WTC11 (cell line): ENCODE results near the gene STARD8. TPM values are rescaled to one million over a fixed set of nuclear protein-coding genes. Genes with fewer than 3 reads are reported as not detected.
A peak's percentile ranks its signal among the peaks of the same experiment; 100 is the strongest.

Source experiments
- ATAC-seq: fragments of 200-7000 bp; cut with Tn5 transposase; 2 replicates; pipeline ENCODE4 v1.10.0; 2021; ENCODE audit warnings: mild to moderate bottlenecking, moderate library complexity
- CTCF ChIA-PET: fragments of 300-600 bp; sonication (Branson Sonifier 250); formaldehyde crosslinking; loops from one replicate; lab custom pipeline; 2021; ENCODE audit warnings: antibody characterized with exemption; lab: Charles Lee
- POLR2A ChIA-PET: fragments of 350-600 bp; sonication (Branson Sonifier 250); formaldehyde crosslinking; loops from one replicate; lab custom pipeline; 2021; ENCODE audit warnings: antibody characterized with exemption; lab: Charles Lee
- DNase-seq: peaks from one replicate; pipeline ENCODE4 v3.0.0; 2021; ENCODE audit warnings: low spot score
- H3K27ac Mint-ChIP-seq: 2 replicates; pipeline ENCODE4 v1.8.0; 2021; ENCODE audit warnings: mixed read lengths
- H3K27me3 Mint-ChIP-seq: 2 replicates; pipeline ENCODE4 v1.8.0; 2021; ENCODE audit warnings: low read depth, mild to moderate bottlenecking, moderate library complexity, mixed read lengths
- H3K36me3 Mint-ChIP-seq: 2 replicates; pipeline ENCODE4 v1.8.0; 2021; ENCODE audit warnings: mixed read lengths
- H3K4me1 Mint-ChIP-seq: 2 replicates; pipeline ENCODE4 v1.8.0; 2022; ENCODE audit warnings: mixed read lengths
- H3K4me3 Mint-ChIP-seq: 2 replicates; pipeline ENCODE4 v1.8.0; 2021; ENCODE audit warnings: mild to moderate bottlenecking, moderate library complexity, mixed read lengths
- H3K9me3 Mint-ChIP-seq: 2 replicates; pipeline ENCODE4 v1.8.0; 2021; ENCODE audit warnings: mixed read lengths
- EMX1 ChIP-seq: fragments of 250-450 bp; sonication (Bioruptor Pico); IDR thresholded peaks from 2 replicates; pipeline ENCODE4 v1.8.0; 2021; ENCODE audit warnings: mild to moderate bottlenecking
- ESRRA ChIP-seq: sonication (generic); formaldehyde crosslinking; IDR thresholded peaks from 2 replicates; pipeline ENCODE4 v1.8.1; 2022; ENCODE audit warnings: mild to moderate bottlenecking, missing genetic modification reagents, borderline replicate concordance
- FOXJ3 ChIP-seq: sonication (generic); formaldehyde crosslinking; IDR thresholded peaks from 2 replicates; pipeline ENCODE4 v1.9.0; 2021; ENCODE audit warnings: missing genetic modification reagents, mild to moderate bottlenecking, borderline replicate concordance
- HMGA2 ChIP-seq: fragments of 250-450 bp; sonication (Bioruptor Pico); IDR thresholded peaks from 2 replicates; pipeline ENCODE4 v1.4.0; 2021; ENCODE audit warnings: mild to moderate bottlenecking, moderate library complexity
- MYBL2 ChIP-seq: sonication (generic); formaldehyde crosslinking; IDR thresholded peaks from 2 replicates; pipeline ENCODE4 v1.8.1; 2023; ENCODE audit warnings: mild to moderate bottlenecking, moderate library complexity, missing genetic modification reagents
- NFE2L1 ChIP-seq: sonication (generic); formaldehyde crosslinking; IDR thresholded peaks from 2 replicates; pipeline ENCODE4 v1.8.1; 2023; ENCODE audit warnings: missing genetic modification reagents
- SOX15 ChIP-seq: fragments of 250-450 bp; sonication (Bioruptor Pico); IDR thresholded peaks from 2 replicates; pipeline ENCODE4 v1.9.0; 2021; ENCODE audit warnings: mild to moderate bottlenecking
- TEAD4 ChIP-seq: sonication (generic); formaldehyde crosslinking; IDR thresholded peaks from 2 replicates; pipeline ENCODE4 v1.8.0; 2022; ENCODE audit warnings: mild to moderate bottlenecking, missing genetic modification reagents
- ZNF232 ChIP-seq: sonication (generic); formaldehyde crosslinking; IDR thresholded peaks from 2 replicates; pipeline ENCODE4 v1.8.0; 2022; ENCODE audit warnings: mild to moderate bottlenecking, missing genetic modification reagents
- ZNF263 ChIP-seq: sonication (generic); formaldehyde crosslinking; IDR thresholded peaks from 2 replicates; pipeline ENCODE4 v1.8.1; 2022; ENCODE audit warnings: low read depth, mild to moderate bottlenecking, moderate library complexity, missing genetic modification reagents
- total RNA-seq: library from RNA; stranded (reverse); gene quantifications from 3 replicates; pipeline ENCODE4 v1.2.3, GENCODE V29; 2021
- TF ChIP-seq, protein P1 (sequence below): sonication (generic); formaldehyde crosslinking; IDR thresholded peaks from 2 replicates; pipeline ENCODE4 v1.8.0; 2023; ENCODE audit warnings: missing genetic modification reagents, mild to moderate bottlenecking, borderline replicate concordance
- TF ChIP-seq, protein P2 (sequence below): sonication (generic); formaldehyde crosslinking; IDR thresholded peaks from 2 replicates; pipeline ENCODE4 v1.8.0; 2022; ENCODE audit warnings: mild to moderate bottlenecking, missing genetic modification reagents
- TF ChIP-seq, protein P3 (sequence below): sonication (generic); formaldehyde crosslinking; IDR thresholded peaks from 2 replicates; pipeline ENCODE4 v1.8.0; 2022; ENCODE audit warnings: missing genetic modification reagents
- TF ChIP-seq, protein P4 (sequence below): sonication (generic); formaldehyde crosslinking; IDR thresholded peaks from 2 replicates; pipeline ENCODE4 v1.8.0; 2023; ENCODE audit warnings: mild to moderate bottlenecking, missing genetic modification reagents
- TF ChIP-seq, protein P5 (sequence below): sonication (generic); formaldehyde crosslinking; IDR thresholded peaks from 2 replicates; pipeline ENCODE4 v1.8.0; 2022; ENCODE audit warnings: mild to moderate bottlenecking, missing genetic modification reagents

The STARD8 gene
- total RNA-seq, 1 experiment from 2014 or later = 8.5 TPM

DNA sequence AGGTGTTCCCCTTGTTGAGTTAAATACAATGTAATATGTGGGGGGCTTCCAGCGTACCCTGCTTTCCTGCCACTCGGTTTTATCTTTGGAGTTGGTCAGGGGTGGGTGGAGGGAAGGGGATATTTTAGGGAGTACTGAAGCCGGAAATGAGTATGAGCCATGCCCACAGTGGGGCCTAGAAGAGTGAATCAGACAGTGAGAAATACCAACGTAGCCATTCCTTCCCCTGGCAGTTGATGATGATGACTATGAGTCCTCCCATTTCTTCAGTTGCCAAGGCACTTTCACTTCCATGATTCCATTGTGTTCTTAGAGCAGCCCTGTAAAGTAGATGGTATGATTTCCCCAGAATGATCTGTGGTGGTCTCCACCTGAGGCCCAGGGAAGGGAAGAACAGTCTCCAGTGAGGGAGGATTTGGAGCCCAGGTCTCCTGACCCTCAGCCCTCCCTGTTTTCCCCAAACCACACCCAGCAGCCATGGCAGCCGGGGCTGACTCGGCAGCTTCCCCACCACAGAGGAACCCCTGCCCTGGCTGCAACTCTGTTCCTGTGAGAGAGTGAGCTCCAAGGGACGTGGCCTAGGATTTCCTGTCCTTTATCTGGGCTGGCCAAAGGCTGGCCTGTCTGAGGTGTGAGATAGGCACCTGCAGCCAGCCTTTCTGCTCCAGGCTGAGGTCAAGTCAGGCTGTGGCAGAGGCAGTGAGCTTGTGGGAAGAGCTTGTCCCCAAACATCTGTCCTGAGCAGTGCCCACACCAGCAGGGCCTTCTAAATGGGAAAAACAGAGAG lies 52.7 kb downstream of the STARD8 start (continued):
- TF ChIP-seq, protein P1, sequence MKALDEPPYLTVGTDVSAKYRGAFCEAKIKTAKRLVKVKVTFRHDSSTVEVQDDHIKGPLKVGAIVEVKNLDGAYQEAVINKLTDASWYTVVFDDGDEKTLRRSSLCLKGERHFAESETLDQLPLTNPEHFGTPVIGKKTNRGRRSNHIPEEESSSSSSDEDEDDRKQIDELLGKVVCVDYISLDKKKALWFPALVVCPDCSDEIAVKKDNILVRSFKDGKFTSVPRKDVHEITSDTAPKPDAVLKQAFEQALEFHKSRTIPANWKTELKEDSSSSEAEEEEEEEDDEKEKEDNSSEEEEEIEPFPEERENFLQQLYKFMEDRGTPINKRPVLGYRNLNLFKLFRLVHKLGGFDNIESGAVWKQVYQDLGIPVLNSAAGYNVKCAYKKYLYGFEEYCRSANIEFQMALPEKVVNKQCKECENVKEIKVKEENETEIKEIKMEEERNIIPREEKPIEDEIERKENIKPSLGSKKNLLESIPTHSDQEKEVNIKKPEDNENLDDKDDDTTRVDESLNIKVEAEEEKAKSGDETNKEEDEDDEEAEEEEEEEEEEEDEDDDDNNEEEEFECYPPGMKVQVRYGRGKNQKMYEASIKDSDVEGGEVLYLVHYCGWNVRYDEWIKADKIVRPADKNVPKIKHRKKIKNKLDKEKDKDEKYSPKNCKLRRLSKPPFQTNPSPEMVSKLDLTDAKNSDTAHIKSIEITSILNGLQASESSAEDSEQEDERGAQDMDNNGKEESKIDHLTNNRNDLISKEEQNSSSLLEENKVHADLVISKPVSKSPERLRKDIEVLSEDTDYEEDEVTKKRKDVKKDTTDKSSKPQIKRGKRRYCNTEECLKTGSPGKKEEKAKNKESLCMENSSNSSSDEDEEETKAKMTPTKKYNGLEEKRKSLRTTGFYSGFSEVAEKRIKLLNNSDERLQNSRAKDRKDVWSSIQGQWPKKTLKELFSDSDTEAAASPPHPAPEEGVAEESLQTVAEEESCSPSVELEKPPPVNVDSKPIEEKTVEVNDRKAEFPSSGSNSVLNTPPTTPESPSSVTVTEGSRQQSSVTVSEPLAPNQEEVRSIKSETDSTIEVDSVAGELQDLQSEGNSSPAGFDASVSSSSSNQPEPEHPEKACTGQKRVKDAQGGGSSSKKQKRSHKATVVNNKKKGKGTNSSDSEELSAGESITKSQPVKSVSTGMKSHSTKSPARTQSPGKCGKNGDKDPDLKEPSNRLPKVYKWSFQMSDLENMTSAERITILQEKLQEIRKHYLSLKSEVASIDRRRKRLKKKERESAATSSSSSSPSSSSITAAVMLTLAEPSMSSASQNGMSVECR (CRISPR knock-in tag) = no peak
- TF ChIP-seq ESRRA (no peak), EMX1 (CRISPR knock-in tag) (no peak), FOXJ3 (CRISPR knock-in tag) (no peak), ZNF263 (CRISPR knock-in tag) (no peak), ZNF232 (CRISPR knock-in tag) (no peak), NFE2L1 (CRISPR knock-in tag) (no peak)

DNA sequence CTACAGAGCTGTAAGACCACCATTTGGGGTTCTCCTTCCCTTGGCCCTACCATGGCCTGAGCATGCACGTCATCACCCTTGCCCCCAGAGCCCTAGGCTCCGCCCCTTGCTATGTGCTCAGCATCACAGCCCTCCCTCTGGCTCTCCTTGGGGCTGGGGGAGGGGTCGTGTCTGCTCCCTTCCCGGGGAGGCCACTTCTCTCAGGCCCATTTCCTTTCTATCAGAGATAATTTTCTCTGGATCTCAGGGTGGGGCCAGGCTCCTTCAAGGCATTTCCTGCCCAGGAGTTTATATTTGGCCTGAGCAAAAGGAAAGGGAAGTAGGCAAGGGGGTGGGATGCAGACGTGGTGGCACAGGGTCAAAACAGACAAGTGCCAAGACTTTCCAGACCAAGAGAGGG lies 55.9 kb downstream of the STARD8 start:
- H3K4me1 Mint-ChIP-seq = peaks cover 8% of the 10 kb centered on the region
- POLR2A ChIA-PET = no interaction called here
- TF ChIP-seq, protein P2, sequence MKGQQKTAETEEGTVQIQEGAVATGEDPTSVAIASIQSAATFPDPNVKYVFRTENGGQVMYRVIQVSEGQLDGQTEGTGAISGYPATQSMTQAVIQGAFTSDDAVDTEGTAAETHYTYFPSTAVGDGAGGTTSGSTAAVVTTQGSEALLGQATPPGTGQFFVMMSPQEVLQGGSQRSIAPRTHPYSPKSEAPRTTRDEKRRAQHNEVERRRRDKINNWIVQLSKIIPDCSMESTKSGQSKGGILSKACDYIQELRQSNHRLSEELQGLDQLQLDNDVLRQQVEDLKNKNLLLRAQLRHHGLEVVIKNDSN (CRISPR knock-in tag) = no peak
- TF ChIP-seq HMGA2 (CRISPR knock-in tag) = no peak
- no peak for TF ChIP-seq SOX15
- TF ChIP-seq, all 79 proteins: peak for 0

DNA sequence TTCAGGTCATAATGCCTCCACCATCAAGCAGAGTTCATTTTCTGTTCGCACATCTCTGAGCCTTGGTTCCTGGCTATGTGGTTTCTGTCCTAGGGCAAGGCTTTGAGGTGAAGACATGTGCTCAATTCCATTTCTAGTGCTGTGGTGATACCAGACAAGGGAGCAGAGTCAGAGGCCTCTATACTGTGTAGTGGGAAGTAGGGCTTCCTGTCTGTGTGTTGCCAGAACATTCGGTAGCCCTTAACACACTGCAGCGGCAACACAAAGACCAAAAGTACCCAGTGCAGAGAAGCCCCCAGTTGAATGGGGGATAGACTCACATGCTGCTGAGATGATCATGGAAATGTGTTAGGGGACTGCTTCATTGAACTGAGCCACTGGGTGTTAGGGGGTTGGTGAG lies 56.4 kb downstream of the STARD8 start:
- Mint-ChIP-seq H3K4me1 (peaks cover 12% of the 10 kb centered on the region), H3K9me3 (no peaks in the 10 kb centered on the region), H3K4me3 (no peak overlapping the region), H3K36me3 (no peaks in the 10 kb centered on the region), H3K27ac (no peak overlapping the region), H3K27me3 (peaks cover 2% of the 10 kb centered on the region; the same call in 1 of the 2 replicates)
- ATAC-seq = no peak
- TF ChIP-seq, protein P3, sequence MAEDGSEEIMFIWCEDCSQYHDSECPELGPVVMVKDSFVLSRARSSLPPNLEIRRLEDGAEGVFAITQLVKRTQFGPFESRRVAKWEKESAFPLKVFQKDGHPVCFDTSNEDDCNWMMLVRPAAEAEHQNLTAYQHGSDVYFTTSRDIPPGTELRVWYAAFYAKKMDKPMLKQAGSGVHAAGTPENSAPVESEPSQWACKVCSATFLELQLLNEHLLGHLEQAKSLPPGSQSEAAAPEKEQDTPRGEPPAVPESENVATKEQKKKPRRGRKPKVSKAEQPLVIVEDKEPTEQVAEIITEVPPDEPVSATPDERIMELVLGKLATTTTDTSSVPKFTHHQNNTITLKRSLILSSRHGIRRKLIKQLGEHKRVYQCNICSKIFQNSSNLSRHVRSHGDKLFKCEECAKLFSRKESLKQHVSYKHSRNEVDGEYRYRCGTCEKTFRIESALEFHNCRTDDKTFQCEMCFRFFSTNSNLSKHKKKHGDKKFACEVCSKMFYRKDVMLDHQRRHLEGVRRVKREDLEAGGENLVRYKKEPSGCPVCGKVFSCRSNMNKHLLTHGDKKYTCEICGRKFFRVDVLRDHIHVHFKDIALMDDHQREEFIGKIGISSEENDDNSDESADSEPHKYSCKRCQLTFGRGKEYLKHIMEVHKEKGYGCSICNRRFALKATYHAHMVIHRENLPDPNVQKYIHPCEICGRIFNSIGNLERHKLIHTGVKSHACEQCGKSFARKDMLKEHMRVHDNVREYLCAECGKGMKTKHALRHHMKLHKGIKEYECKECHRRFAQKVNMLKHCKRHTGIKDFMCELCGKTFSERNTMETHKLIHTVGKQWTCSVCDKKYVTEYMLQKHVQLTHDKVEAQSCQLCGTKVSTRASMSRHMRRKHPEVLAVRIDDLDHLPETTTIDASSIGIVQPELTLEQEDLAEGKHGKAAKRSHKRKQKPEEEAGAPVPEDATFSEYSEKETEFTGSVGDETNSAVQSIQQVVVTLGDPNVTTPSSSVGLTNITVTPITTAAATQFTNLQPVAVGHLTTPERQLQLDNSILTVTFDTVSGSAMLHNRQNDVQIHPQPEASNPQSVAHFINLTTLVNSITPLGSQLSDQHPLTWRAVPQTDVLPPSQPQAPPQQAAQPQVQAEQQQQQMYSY = no peak
- ChIA-PET POLR2A (no interaction called here), CTCF (no interaction called here)
- no peak for DNase-seq

More for the DNA sequence above, 55.9 kb downstream of the STARD8 start:
- no peaks in the 10 kb centered on the region for H3K36me3 Mint-ChIP-seq
- no peak overlapping the region for H3K27ac Mint-ChIP-seq
- ATAC-seq (peak; percentile 86), DNase-seq (peak; percentile 23)
- no peak overlapping the region for H3K4me3 Mint-ChIP-seq
- no peaks in the 10 kb centered on the region for H3K9me3 Mint-ChIP-seq
- CTCF ChIA-PET = no interaction called here
- peaks cover 2% of the 10 kb centered on the region; the same call in 1 of the 2 replicates for H3K27me3 Mint-ChIP-seq

DNA sequence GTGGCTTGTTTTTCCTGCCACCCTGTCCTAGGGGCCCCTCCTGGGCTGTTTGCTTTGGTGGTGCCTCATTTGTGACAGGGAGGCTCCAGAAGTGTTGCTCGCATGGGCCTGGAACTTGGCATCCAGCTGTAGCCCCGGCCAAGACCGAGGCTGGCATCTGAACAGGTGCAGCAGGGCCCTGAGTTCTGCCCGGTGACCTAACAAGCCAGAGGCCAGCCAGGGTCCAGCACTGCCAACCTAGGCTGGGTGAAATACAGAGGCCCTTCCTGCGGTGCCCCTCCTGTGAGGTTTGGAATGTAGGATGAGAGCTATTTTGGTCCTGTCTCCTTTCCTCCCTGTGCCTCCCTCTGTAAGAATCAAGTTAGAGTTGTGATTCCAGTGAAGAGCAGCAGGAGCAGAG lies 58.5 kb downstream of the STARD8 start:
- H3K27ac Mint-ChIP-seq = no peak overlapping the region
- H3K4me3 Mint-ChIP-seq = no peak overlapping the region
- ChIA-PET CTCF (interaction anchor here (0.9 to 1.6 kb wide), 2 partner anchors 13 to 20 kb away, joined by 3 read pairs; no protein-coding TSS in a partner anchor), POLR2A (no interaction called here)
- DNase-seq = no peak
- no peaks in the 10 kb centered on the region for H3K9me3 Mint-ChIP-seq
- ATAC-seq = no peak
- no peaks in the 10 kb centered on the region for H3K36me3 Mint-ChIP-seq
- H3K27me3 Mint-ChIP-seq = peaks cover 2% of the 10 kb centered on the region; the same call in 1 of the 2 replicates
- peaks cover 18% of the 10 kb centered on the region for H3K4me1 Mint-ChIP-seq
- TF ChIP-seq TEAD4 (CRISPR knock-in tag) = no peak
- TF ChIP-seq, protein P4, sequence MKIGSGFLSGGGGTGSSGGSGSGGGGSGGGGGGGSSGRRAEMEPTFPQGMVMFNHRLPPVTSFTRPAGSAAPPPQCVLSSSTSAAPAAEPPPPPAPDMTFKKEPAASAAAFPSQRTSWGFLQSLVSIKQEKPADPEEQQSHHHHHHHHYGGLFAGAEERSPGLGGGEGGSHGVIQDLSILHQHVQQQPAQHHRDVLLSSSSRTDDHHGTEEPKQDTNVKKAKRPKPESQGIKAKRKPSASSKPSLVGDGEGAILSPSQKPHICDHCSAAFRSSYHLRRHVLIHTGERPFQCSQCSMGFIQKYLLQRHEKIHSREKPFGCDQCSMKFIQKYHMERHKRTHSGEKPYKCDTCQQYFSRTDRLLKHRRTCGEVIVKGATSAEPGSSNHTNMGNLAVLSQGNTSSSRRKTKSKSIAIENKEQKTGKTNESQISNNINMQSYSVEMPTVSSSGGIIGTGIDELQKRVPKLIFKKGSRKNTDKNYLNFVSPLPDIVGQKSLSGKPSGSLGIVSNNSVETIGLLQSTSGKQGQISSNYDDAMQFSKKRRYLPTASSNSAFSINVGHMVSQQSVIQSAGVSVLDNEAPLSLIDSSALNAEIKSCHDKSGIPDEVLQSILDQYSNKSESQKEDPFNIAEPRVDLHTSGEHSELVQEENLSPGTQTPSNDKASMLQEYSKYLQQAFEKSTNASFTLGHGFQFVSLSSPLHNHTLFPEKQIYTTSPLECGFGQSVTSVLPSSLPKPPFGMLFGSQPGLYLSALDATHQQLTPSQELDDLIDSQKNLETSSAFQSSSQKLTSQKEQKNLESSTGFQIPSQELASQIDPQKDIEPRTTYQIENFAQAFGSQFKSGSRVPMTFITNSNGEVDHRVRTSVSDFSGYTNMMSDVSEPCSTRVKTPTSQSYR (CRISPR knock-in tag) = no peak
- no peak for TF ChIP-seq MYBL2
- TF ChIP-seq, protein P5, sequence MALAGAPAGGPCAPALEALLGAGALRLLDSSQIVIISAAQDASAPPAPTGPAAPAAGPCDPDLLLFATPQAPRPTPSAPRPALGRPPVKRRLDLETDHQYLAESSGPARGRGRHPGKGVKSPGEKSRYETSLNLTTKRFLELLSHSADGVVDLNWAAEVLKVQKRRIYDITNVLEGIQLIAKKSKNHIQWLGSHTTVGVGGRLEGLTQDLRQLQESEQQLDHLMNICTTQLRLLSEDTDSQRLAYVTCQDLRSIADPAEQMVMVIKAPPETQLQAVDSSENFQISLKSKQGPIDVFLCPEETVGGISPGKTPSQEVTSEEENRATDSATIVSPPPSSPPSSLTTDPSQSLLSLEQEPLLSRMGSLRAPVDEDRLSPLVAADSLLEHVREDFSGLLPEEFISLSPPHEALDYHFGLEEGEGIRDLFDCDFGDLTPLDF (CRISPR knock-in tag) = no peak
